HepG2 (cell line): ENCODE data around the gene TK1.

Source experiments
- IRF2 ChIP-seq: IDR thresholded peaks from 2 replicates; pipeline ENCODE4 v1.6.1; 2018; ENCODE audit warnings: missing genetic modification reagents, missing compliant biosample characterization
- POLR2AphosphoS2 ChIP-seq: IDR thresholded peaks from 2 replicates; pipeline ENCODE4 v1.6.1; 2011; ENCODE audit warnings: low read depth, low read length, improper control_type of control experiment
- RBAK ChIP-seq: sonication (generic); formaldehyde crosslinking; IDR thresholded peaks from 2 replicates; pipeline ENCODE4 v1.5.1; 2020; ENCODE audit warnings: mild to moderate bottlenecking, missing genetic modification reagents
- ZNF891 ChIP-seq: sonication (generic); formaldehyde crosslinking; IDR thresholded peaks from 2 replicates; pipeline ENCODE4 v1.5.0; 2020; ENCODE audit warnings: mild to moderate bottlenecking, missing genetic modification reagents

DNA sequence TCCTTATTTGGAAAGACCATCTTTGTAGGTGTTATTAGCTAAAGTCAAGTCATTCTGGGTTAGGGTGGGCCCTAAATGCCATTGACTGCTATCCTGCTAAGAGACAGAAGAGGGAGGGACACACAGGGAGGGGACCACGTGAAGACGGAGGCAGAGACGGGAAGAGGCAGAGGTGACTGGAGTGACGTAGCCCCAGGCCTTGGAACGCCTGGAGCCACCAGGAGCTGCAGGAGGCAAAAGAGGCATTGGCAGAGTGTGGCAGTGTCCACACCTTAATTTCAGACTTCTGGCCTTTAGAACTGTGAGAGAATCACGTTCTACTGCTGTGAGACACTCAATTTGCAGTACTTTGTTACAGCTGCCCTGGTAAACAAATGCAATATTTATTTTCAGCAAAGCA is 13.6 kb upstream of the TK1 start:
- TF ChIP-seq ZNF891 (no peak), IRF2 (CRISPR knock-in tag) (no peak), POLR2AphosphoS2 (no peak), RBAK (CRISPR knock-in tag) (no peak)
